CMK (cell line): ENCODE data around the gene RNFT1.
A peak's percentile ranks its signal among the peaks of the same experiment; 100 is the strongest.
"Not testable (repeated sequence)": the region's sequence is repeated elsewhere in the genome, so short reads cannot be mapped to it uniquely, and the experiment has no call there.

ENCODE experiments used
- DNase-seq: peaks from one replicate; pipeline ENCODE4 v3.0.0-alpha.2; 2010; ENCODE audit warnings: low read depth

The RNFT1 gene, protein sequence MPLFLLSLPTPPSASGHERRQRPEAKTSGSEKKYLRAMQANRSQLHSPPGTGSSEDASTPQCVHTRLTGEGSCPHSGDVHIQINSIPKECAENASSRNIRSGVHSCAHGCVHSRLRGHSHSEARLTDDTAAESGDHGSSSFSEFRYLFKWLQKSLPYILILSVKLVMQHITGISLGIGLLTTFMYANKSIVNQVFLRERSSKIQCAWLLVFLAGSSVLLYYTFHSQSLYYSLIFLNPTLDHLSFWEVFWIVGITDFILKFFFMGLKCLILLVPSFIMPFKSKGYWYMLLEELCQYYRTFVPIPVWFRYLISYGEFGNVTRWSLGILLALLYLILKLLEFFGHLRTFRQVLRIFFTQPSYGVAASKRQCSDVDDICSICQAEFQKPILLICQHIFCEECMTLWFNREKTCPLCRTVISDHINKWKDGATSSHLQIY

DNA sequence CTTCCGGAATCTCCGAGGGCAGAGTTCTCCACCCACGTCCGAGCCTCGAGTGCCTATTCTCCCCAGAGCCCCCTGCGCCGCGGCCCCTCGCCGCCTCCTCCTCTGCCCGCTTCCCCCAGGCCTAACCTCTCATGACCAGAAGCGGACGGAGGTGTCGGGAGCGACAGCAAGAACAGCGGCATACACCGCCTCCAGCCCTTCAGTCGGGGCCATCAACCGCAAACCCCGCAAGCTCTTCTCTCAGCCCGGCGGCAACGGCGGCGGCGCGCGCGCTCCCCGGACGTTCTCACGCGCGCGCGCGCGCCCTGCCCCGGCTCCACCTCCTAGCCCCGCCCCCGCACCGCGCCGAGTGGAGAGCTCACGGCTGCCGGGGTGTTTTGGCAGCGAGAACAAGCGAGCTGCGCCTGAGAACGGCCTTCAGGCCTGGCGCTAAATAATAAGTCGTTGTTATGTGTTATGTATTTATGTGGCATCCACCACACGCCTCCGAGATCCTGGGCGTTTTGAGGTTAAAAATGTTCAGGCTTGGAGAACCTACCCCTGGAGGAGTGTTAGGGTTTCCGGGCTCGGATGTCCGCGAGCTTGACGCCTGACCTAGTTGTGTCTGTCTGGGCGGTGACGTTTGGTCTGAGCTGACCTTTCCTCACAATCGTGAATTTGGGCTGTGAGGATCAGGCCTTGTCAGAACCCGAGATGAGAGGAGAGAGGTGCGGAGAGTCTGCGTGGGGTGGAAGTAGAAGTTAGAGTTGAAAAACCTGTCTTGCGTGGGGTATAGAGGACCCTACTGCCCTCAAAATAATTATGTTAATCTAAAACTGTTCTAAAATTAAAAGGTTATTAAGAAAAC is at the start of gene RNFT1:
TSS of gene RNFT1 (minus strand) at position 259 of the 847 bp plus-strand sequence. CDS start at position 182, 77 bp downstream.
- DNase-seq: peak; percentile 49

GRCh38 chr17:60009326-60009725 is 44.8 kb upstream of the RNFT1 start:
- not testable (repeated sequence) for DNase-seq

GRCh38 chr17:60008377-60008776 is 43.8 kb upstream of the RNFT1 start:
- not testable (repeated sequence) for DNase-seq

- no peak for DNase-seq
These were observed 41.6 kb upstream of the RNFT1 start for GRCh38 chr17:60006160-60006559.

- not testable (repeated sequence) for DNase-seq
These were observed 40.0 kb upstream of the RNFT1 start for GRCh38 chr17:60004561-60004960.

DNA sequence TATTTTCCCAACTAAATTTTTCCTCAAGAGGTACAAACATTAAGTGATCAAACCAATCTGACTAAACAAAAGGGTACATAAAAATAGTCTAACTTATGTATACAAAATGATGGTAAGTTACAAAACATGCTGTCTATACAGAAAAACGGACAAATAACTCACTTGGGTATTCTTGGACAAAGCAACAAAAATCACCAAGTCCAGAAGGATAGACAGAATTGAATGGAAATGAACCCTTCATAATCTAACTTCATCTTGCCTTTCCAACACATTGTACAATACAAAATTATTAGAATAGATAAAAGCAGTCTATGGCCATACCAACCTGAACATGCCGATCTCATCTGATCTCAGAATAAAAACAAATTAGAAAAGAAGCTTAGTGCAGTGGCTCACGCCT is 37.9 kb upstream of the RNFT1 start:
- not testable (repeated sequence) for DNase-seq

- DNase-seq: not testable (repeated sequence)
These were observed 32.1 kb upstream of the RNFT1 start for GRCh38 chr17:59996608-59997007.

DNA sequence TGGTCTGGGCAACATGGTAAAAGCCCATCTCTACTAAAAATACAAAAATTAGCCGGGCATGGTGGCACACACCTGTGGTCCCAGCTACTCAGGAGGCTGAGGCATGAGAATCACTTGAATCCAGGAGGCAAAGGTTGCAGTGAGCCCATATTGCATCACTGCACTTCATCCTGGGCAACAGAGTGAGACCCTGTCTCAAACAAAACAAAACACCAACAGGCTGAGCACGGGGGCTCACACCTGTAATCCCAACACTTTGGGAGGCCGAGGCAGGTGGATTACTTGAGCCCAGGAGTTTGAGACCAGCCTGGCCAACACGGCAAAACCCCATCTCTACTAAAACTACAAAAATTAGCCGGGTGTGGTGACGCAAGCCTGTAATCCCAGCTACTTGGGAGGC is 10.6 kb upstream of the RNFT1 start:
- DNase-seq: not testable (repeated sequence)

DNA sequence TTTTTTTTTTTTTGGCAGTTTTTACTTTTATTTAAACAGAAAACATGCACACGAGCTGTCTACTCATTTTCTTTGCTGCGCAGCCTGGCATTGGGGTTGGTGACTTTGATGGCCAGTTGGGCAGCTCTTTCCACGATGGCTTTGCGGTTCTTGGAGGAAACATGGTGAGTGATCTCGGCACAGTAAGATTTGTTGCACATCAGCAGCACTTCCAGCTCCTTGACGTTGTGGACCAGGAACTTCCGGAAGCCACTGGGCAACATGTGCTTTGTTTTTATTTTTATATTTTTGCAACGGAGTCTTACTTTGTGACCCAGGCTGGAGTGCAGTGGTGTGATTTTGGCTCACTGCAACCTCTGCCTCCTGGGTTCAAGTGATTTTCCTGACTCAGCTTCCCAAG is 8.9 kb upstream of the RNFT1 start:
- not testable (repeated sequence) for DNase-seq

DNA sequence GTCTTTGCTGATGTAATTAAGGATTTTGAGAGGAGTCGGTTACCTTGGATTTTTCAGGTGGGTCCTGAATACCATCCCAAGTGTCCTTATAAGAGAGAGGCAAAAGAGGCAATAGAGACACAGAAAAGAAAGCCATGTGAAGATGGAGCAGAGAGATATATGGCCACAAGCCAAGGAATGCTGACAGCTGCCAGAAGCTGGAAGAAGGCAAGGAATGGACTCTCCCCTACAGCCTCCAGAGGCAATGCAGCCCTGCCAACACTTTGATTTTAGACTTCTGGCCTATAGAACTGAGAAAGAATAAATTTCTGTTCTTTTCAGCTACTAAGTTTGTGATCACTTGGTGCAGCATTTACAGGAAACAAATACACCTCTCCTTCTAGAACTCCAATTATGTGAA is 8.2 kb upstream of the RNFT1 start:
- DNase-seq: no peak

GRCh38 chr17:59971771-59972170 is 7.2 kb upstream of the RNFT1 start:
- not testable (repeated sequence) for DNase-seq

DNA sequence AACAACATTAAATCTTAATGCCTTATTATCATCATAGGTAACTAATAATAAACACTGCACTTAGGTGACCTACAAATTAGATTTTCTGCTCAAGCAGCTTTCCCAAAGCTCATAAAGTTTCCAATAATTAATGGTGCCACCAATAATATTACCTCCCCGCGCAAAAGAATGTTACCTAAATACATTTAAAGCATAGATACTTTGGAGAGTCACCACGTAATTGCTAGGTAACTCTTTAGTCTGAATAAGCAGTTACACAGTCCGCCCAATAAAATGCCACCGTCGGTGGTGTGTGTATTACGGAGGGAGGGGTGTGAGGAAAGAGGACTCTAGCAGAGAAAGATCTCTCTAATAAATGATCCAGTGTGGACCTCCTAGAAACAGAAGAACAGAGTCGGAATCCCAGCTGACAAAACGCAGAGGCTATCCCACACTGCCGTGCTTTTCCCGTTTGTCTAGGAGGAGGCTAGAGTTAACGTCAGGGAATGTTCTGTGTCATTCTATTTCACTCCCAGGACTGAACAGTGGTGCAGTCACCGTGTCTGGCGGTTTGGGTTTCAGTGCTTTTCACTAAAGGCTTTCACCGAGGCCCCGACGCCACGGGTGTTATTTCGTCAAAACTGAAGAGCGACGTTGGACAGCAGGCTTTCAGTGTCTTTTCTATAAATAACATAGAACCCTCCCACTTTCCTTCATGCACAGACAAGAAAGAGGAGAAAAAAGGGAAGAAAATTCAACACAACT is 630 bp downstream of the RNFT1 start:
- DNase-seq: no peak

- DNase-seq: no peak
These were observed 1.7 kb downstream of the RNFT1 start for GRCh38 chr17:59962739-59963318.

- DNase-seq: not testable (repeated sequence)
These were observed 5.0 kb downstream of the RNFT1 start for GRCh38 chr17:59959574-59959973.

- DNase-seq: no peak
These were observed 9.7 kb downstream of the RNFT1 start for GRCh38 chr17:59954856-59955255.

DNA sequence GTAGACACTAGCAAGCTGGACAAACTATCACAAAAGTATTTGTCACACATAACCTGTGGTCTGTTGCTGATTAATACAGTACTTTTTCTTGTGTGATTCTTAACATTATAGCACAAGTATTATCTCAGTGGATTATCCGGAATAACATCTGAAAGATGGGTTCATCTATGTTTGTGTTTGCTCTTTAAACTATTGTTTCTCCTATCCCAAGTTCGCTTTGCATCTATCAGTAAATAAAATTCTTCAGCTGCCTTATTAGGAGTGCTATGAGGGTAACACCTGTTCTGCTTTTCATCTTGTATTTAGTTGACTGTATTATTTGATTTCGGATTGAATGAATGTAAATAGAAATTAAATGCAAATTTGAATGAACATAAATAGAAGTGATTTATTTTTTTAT is 14.5 kb downstream of the RNFT1 start:
- DNase-seq: no peak

- not testable (repeated sequence) for DNase-seq
These were observed 17.2 kb downstream of the RNFT1 start for GRCh38 chr17:59947310-59947709.

DNA sequence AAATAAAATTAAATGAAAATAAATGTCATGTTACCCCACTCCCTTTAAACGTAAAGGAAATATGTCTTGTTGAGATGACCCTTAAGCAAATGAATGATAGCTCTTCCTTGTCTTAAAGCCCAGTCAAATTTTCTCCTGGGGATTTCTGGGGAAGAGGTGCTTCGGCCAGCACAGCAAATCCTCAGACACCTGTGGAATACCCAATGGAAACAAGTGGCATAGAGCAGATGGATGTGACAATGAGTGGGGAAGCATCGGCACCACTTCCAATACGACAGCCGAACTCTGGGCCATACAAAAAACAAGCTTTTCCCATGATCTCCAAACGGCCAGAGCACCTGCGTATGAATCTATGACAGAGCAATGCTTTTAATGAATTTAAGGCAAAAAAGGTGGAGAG is 18.1 kb downstream of the RNFT1 start:
- not testable (repeated sequence) for DNase-seq

DNA sequence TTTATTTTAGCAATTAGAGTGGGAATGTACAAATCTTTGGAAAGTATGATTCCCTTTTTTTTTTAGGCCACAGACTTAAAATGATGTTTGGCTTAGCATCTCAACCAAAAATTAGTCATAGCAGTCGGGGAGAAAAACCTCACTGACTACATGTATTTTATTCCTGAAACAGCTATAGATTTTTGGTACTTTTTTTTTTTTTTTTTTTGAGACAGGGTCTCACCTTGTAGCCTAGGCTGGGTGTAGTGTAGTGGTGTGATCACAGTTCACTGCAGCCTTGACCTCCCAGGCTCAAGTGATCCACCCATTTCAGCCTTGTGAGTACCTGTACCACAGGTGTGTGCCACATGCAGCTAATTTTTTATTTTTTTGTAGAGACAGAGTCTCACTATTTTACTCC is 23.4 kb downstream of the RNFT1 start:
- no peak for DNase-seq

- not testable (repeated sequence) for DNase-seq
These were observed 23.8 kb downstream of the RNFT1 start for GRCh38 chr17:59940697-59941096.

DNA sequence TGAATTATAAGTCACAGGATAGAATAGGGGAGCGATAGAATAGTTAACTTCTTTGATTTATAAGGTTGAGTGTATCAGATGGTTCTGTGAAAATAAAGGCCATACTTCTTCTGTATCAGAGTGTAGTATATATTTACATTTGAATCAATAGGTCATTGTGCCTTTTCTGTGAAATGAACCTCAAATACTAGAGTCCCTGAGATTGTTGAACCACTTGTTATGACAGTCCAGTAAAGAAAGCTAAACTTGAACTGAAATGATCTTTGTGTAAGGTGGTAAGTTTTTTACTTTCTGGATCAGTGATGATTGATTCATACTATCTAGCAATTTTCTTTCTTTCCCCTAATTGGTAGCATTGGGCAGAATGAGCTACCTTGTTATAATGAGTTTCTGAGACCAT is 31.2 kb downstream of the RNFT1 start:
- DNase-seq: not testable (repeated sequence)

GRCh38 chr17:59930768-59931167 is 33.8 kb downstream of the RNFT1 start:
- DNase-seq: not testable (repeated sequence)
